NB4 (cell line): ENCODE results near the gene YAF2.

Experiments used
- CTCF ChIP-seq: IDR thresholded peaks from one replicate; pipeline ENCODE4 v1.5.1; 2012; ENCODE audit warnings: low read depth, low read length
- MAX ChIP-seq: IDR thresholded peaks from 2 replicates; pipeline ENCODE4 v1.6.1; 2011; ENCODE audit warnings: low read depth, low read length
- MYC ChIP-seq: IDR thresholded peaks from 2 replicates; pipeline ENCODE4 v1.6.1; 2011; ENCODE audit warnings: low read depth, low read length
- POLR2A ChIP-seq: IDR thresholded peaks from 2 replicates; pipeline ENCODE4 v1.6.1; 2011; ENCODE audit warnings: mild to moderate bottlenecking; ENCODE audit not compliant: insufficient read length; ENCODE audit errors: extremely low read depth

- no peak for TF ChIP-seq CTCF
- no peak for TF ChIP-seq MAX
- no peak for TF ChIP-seq POLR2A
- no peak for TF ChIP-seq MYC
These were observed 29.5 kb downstream of the YAF2 start for GRCh38 chr12:42208574-42208973.
